Subcutaneous abdominal adipose tissue (tissue), 5 donors: ENCODE data around the gene ATG2A.

Experiments
- H3K27ac ChIP-seq: one replicate; pipeline ENCODE4 v1.7.0; 2013; ENCODE audit warnings: low read depth, mild to moderate bottlenecking, inconsistent platforms, low read length, moderate library complexity
- H3K27me3 ChIP-seq, 5 donors: one replicate each; pipeline ENCODE4 v1.7.0; 2013; ENCODE audit warnings: low read length in 5 of 5, inconsistent platforms in 1 of 5; ENCODE audit not compliant: control insufficient read depth in 5 of 5, insufficient read depth in 4 of 5
- H3K36me3 ChIP-seq, 5 donors: one replicate each; pipeline ENCODE4 v1.7.0; 2013; ENCODE audit warnings: low read length in 5 of 5; ENCODE audit not compliant: control insufficient read depth in 5 of 5, insufficient read depth in 5 of 5
- H3K4me1 ChIP-seq, 5 donors: one replicate each; pipeline ENCODE4 v1.7.0; 2013; ENCODE audit warnings: low read length in 5 of 5, mild to moderate bottlenecking in 3 of 5, moderate library complexity in 1 of 5; ENCODE audit not compliant: control insufficient read depth in 5 of 5, insufficient read depth in 5 of 5
- H3K4me3 ChIP-seq, 5 donors: one replicate each; pipeline ENCODE4 v1.7.0; 2013; ENCODE audit warnings: low read length in 5 of 5, low read depth in 1 of 5
- H3K9ac ChIP-seq, 5 donors: one replicate each; pipeline ENCODE4 v1.7.0; 2013; ENCODE audit warnings: low read length in 5 of 5, mild to moderate bottlenecking in 4 of 5, moderate library complexity in 3 of 5
- H3K9me3 ChIP-seq, 5 donors: one replicate each; pipeline ENCODE4 v1.7.0; 2013; ENCODE audit warnings: low read length in 5 of 5; ENCODE audit not compliant: control insufficient read depth in 5 of 5
- donor health status: healthy.
- donor health status: healthy.
- donor health status: healthy.
- donor health status: healthy.
- donor health status: healthy.

ATG2A gene

GRCh38 chr11:64866173-64866491 lies 50.9 kb downstream of the ATG2A start:
- Histone ChIP-seq H3K9ac (no peak overlapping the region), H3K36me3 (peaks cover 0 to 22% (median 17%) of the 10 kb centered on the region in 5 donors), H3K27me3 (no peaks in the 10 kb centered on the region), H3K27ac (peak overlapping the region; percentile 95), H3K9me3 (no peaks in the 10 kb centered on the region), H3K4me3 (no peak overlapping the region), H3K4me1 (peaks cover 47 to 81% (median 72%) of the 10 kb centered on the region in 5 donors)

GRCh38 chr11:64865286-64866172 lies 51.5 kb downstream of the ATG2A start:
- Histone ChIP-seq H3K27ac (peak overlapping the region; percentile 95), H3K9me3 (no peaks in the 10 kb centered on the region), H3K27me3 (no peaks in the 10 kb centered on the region), H3K4me3 (peak overlapping the region in 2 of 5 donors; percentile 14 to 42), H3K36me3 (peaks cover 0 to 19% (median 15%) of the 10 kb centered on the region in 5 donors), H3K9ac (peak overlapping the region in 3 of 5 donors; percentile 36 to 57 (median 52)), H3K4me1 (peaks cover 45 to 77% (median 66%) of the 10 kb centered on the region in 5 donors)

GRCh38 chr11:64864473-64865285 lies 52.3 kb downstream of the ATG2A start:
- H3K36me3 ChIP-seq = peaks cover 0 to 24% (median 18%) of the 10 kb centered on the region in 5 donors
- peak overlapping the region in 2 of 5 donors; percentile 14 to 42 for H3K4me3 ChIP-seq
- peak overlapping the region; percentile 95 for H3K27ac ChIP-seq
- no peaks in the 10 kb centered on the region for H3K27me3 ChIP-seq
- H3K9ac ChIP-seq = peak overlapping the region in 4 of 5 donors; percentile 36 to 57 (median 52)
- peaks cover 37 to 76% (median 61%) of the 10 kb centered on the region in 5 donors for H3K4me1 ChIP-seq
- no peaks in the 10 kb centered on the region for H3K9me3 ChIP-seq

- Histone ChIP-seq H3K9me3 (no peaks in the 10 kb centered on the region), H3K27me3 (no peaks in the 10 kb centered on the region), H3K9ac (peak overlapping the region; percentile 4 to 55 (median 48)), H3K4me3 (peak overlapping the region in 1 of 5 donors; percentile 18), H3K27ac (peak overlapping the region; percentile 95), H3K36me3 (peaks cover 0 to 30% (median 22%) of the 10 kb centered on the region in 5 donors), H3K4me1 (peaks cover 32 to 76% (median 60%) of the 10 kb centered on the region in 5 donors)
Measured at GRCh38 chr11:64864135-64864472, 52.9 kb downstream of the ATG2A start.

- H3K9me3 ChIP-seq = no peaks in the 10 kb centered on the region
- no peaks in the 10 kb centered on the region for H3K27me3 ChIP-seq
- H3K36me3 ChIP-seq = peaks cover 0 to 33% (median 24%) of the 10 kb centered on the region in 5 donors
- peak overlapping the region; percentile 95 for H3K27ac ChIP-seq
- peak overlapping the region in 3 of 5 donors; percentile 17 to 34 (median 18) for H3K4me3 ChIP-seq
- H3K4me1 ChIP-seq = peaks cover 29 to 76% (median 60%) of the 10 kb centered on the region in 5 donors
- peak overlapping the region in 3 of 5 donors; percentile 36 to 51 (median 38) for H3K9ac ChIP-seq
Measured at GRCh38 chr11:64863391-64864060, 53.5 kb downstream of the ATG2A start.

- Histone ChIP-seq H3K36me3 (peaks cover 0 to 31% (median 22%) of the 10 kb centered on the region in 5 donors), H3K4me3 (peak overlapping the region in 3 of 5 donors; percentile 7 to 34 (median 17)), H3K27ac (peak overlapping the region; percentile 95), H3K9me3 (no peaks in the 10 kb centered on the region), H3K27me3 (no peaks in the 10 kb centered on the region), H3K4me1 (peaks cover 28 to 74% (median 57%) of the 10 kb centered on the region in 5 donors), H3K9ac (peak overlapping the region in 2 of 5 donors; percentile 27 to 51)
Measured at GRCh38 chr11:64862987-64863390, 54.0 kb downstream of the ATG2A start.

GRCh38 chr11:64861227-64861975 lies 55.6 kb downstream of the ATG2A start:
- Histone ChIP-seq H3K36me3 (peaks cover 0 to 31% (median 28%) of the 10 kb centered on the region in 5 donors), H3K27me3 (peaks cover 0 to 2% (median 0%) of the 10 kb centered on the region in 5 donors), H3K9ac (no peak overlapping the region), H3K4me3 (peak overlapping the region in 1 of 5 donors; percentile 4), H3K9me3 (no peaks in the 10 kb centered on the region), H3K27ac (peak overlapping the region; percentile 95), H3K4me1 (peaks cover 31 to 86% (median 69%) of the 10 kb centered on the region in 5 donors)

- peaks cover 0 to 2% (median 0%) of the 10 kb centered on the region in 5 donors for H3K27me3 ChIP-seq
- H3K36me3 ChIP-seq = peaks cover 0 to 44% (median 31%) of the 10 kb centered on the region in 5 donors
- peak overlapping the region; percentile 40 for H3K27ac ChIP-seq
- no peak overlapping the region for H3K4me3 ChIP-seq
- H3K4me1 ChIP-seq = peaks cover 29 to 87% (median 73%) of the 10 kb centered on the region in 5 donors
- H3K9me3 ChIP-seq = no peaks in the 10 kb centered on the region
- no peak overlapping the region for H3K9ac ChIP-seq
Measured at GRCh38 chr11:64859542-64860414, 57.2 kb downstream of the ATG2A start.
